HUES6 (cell line): Measurements from ENCODE around the gene ADAM15.

Experiments used
- H3K27ac ChIP-seq: 2 replicates; pipeline ENCODE4 v1.7.0; 2013; ENCODE audit warnings: low read depth, mild to moderate bottlenecking, low read length, inconsistent platforms
- H3K27me3 ChIP-seq: 2 replicates; pipeline ENCODE4 v1.6.1; 2013; ENCODE audit warnings: low read length; ENCODE audit not compliant: control insufficient read depth, insufficient read depth
- H3K36me3 ChIP-seq: 2 replicates; pipeline ENCODE4 v1.6.1; 2013; ENCODE audit warnings: low read length; ENCODE audit not compliant: control insufficient read depth, insufficient read depth
- H3K4me1 ChIP-seq: 2 replicates; pipeline ENCODE4 v1.6.1; 2013; ENCODE audit warnings: low read length; ENCODE audit not compliant: control insufficient read depth, insufficient read depth
- H3K4me3 ChIP-seq: 2 replicates; pipeline ENCODE4 v1.5.1; 2013; ENCODE audit warnings: low read depth, low read length
- H3K9ac ChIP-seq: one replicate; pipeline ENCODE4 v1.6.1; 2013; ENCODE audit warnings: mild to moderate bottlenecking, low read length
- H3K9me3 ChIP-seq: 2 replicates; pipeline ENCODE4 v1.6.1; 2013; ENCODE audit warnings: low read depth, low read length; ENCODE audit not compliant: control insufficient read depth, insufficient read depth

Gene ADAM15

DNA sequence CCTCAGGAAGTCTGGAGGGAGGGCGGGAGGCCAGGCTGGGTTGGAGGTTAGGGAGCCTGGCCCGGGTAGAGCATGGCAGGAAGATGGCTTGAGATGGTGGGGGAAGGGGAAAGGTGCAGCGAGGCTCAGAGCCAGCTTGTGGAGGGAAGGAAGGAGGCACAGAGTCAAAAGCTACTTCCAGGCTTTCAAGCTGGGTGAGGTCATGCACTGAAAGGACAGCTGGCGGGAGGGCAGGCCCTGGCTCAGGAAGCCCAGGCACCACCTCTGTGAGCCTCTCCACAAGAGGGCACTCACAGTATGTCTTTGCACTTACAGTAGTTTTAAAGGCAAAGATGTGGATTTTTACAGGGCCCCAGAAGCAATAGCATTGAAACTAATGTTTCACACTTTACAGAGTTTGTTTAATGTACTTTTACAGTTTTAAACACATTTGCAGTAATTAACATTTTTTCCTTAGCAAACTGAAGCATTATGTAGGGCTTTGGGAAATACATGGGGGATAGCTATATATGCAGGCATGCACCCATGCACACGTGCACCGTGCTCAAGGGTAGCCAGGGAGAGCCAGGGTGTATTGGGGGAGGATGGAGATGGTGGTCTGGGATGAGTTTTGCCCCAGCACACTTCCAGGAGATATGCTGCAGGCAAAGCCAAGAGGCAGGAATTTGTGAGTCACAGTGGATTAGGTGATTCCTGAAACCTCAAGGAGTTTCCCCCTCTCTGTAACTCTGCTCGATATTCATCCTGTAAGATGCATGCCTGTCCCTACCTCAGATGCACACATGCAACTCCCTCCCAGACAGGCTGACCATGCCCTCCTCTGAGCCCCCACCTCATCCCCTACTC is 6.1 kb upstream of the ADAM15 start:
- Histone ChIP-seq H3K9me3 (no peaks in the 10 kb centered on the region), H3K27me3 (no peaks in the 10 kb centered on the region), H3K27ac (no peak overlapping the region), H3K36me3 (no peaks in the 10 kb centered on the region), H3K4me1 (peaks cover 24% of the 10 kb centered on the region), H3K4me3 (no peak overlapping the region), H3K9ac (no peak overlapping the region)

DNA sequence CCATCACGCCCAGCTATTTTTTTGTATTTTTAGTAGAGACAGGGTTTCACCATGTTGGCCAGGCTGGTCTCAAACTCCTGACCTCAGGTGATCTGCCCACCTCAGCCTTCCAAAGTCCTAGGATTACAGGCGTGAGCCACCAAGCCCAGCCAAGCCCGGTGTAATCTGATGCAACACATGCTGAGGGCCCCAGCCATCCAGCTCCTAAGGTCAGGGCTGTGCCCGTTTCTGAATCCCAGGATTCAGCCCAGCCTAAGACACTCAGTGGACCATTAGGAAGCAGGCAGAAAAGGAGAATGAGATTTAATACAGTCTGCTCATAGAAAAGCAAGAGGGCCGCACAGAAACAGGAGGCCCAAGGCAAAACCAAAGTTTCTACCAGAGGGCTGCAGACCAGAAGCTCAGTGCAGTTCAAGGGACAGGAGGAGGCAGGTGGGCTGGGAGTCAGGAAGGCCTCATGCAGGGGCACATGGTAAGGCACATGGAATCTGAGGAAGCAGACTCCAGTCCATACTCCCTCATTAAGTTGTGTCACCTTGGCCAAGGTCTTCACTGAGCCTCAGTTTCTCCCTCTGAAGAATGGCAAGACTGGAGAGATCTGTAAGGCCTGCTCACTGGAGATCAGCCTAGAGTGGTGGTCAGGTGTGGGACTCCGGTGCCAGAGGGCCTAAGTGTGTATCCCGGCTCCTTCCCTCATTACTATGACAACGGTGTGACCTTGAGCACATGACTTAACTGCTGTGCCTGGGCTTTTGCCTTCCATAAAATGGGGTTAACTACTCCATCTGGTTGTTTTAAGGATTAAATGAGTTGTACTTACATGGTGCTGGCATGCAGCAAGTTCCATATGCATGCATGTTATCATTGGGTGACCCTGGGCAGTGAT is 2.4 kb upstream of the ADAM15 start:
- Histone ChIP-seq H3K4me1 (peaks cover 37% of the 10 kb centered on the region), H3K9ac (no peak overlapping the region), H3K4me3 (no peak overlapping the region), H3K9me3 (no peaks in the 10 kb centered on the region), H3K27ac (no peak overlapping the region), H3K36me3 (no peaks in the 10 kb centered on the region), H3K27me3 (peaks cover 20% of the 10 kb centered on the region)

DNA sequence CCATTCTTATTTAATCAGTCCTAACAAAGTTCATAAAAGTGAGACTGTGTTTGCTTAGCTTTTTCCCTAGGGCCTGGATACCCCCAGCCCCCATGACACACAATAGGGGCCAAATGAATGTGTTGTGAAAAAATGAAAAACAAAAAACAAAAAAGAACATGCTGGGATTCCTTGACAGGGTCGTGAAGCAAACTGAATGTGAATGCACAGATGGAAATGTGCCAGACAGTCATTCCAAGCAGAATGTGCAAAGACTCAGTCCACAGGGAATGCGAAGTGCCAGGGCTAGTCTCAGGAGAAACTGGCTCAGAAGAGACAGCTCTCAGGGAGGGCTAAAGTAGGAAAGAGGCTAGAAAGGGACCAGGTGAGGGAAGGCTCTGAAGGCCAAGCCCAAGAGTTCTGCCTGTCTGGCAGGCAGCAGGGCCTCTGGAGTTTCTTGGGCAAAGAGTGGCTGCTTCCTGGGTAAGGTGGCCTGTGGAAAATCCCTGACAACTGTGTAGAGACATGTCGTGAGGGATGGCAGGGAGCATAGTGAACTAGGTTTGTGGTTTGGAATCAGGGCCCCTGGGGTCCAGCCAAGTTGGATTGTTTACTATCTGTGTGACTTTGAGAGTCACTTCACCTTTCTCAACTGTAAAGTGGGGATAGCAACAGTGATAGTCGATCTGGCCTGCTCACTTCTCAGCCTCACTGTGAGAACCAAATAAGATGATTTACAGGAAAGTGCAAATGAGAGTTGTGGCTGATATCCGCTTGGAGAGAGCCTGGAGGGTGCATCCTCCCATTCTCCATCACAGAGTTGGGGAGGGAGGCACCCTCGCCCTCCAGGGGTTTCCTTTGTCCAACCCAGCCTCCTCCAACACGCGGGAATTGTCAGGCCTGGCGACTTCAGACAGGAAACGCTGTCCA is 1.2 kb upstream of the ADAM15 start:
- peaks cover 20% of the 10 kb centered on the region for H3K27me3 ChIP-seq
- no peak overlapping the region for H3K27ac ChIP-seq
- H3K36me3 ChIP-seq: no peaks in the 10 kb centered on the region
- H3K9ac ChIP-seq: peak overlapping the region; percentile 66
- H3K4me3 ChIP-seq: peak overlapping the region; percentile 88
- no peaks in the 10 kb centered on the region for H3K9me3 ChIP-seq
- H3K4me1 ChIP-seq: peaks cover 32% of the 10 kb centered on the region

DNA sequence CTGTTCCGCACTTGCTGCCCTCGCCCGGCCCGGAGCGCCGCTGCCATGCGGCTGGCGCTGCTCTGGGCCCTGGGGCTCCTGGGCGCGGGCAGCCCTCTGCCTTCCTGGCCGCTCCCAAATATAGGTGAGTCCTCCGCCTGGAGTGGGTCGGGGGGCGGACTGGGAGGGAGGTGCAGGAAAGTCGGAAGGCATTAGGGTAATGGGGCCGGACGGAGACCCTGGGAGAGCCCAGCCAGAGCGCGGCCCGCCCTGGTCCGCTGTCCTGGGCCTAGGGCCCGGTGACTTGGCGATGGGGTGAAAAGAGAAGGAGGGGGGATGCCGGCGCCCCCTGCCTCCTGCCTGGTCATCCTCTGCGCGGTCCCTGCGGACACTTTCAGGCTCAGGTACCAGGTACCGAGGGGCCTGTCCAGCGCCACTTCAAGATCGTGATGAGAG is 243 bp downstream of the ADAM15 start:
- H3K4me3 ChIP-seq: peak overlapping the region; percentile 88
- H3K9ac ChIP-seq: peak overlapping the region; percentile 29
- no peaks in the 10 kb centered on the region for H3K9me3 ChIP-seq
- peaks cover 3% of the 10 kb centered on the region; the same call in 1 of the 2 replicates for H3K36me3 ChIP-seq
- H3K27ac ChIP-seq: no peak overlapping the region
- H3K4me1 ChIP-seq: peaks cover 28% of the 10 kb centered on the region
- H3K27me3 ChIP-seq: peaks cover 20% of the 10 kb centered on the region

DNA sequence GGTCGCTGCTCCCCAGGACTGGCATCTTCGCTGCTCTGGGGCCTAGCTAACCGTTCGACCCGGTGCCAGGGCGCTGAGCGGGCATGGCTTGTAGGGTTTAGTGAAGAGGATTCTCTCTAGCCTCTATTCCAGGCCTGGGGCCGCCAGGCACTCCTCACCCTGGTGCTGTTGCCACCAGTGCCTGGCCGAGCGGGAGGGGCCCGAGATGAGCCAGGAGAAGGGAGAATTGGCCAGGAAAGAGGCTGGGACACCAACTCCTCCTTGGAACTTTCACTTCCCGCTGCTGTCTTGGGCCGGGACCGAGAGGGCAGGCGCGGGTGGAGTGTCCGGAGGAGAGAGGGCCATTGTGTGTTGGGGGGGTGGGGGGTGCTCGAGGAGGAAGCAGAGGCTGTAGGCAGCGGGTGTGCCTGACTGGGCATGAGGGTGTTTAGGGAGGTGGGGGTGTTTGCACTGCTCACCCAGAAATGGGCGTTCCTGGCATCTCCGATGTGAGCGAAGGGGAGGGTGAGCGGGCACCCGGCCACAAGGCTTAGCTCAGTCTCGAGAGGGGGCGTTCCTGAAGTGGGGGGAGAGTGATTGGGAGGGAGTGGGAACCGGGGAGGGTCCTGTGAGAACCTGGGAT is 772 bp downstream of the ADAM15 start:
- Histone ChIP-seq H3K4me1 (peaks cover 28% of the 10 kb centered on the region), H3K4me3 (peak overlapping the region; percentile 88), H3K36me3 (peaks cover 3% of the 10 kb centered on the region; the same call in 1 of the 2 replicates), H3K27me3 (peaks cover 20% of the 10 kb centered on the region), H3K9me3 (no peaks in the 10 kb centered on the region), H3K27ac (no peak overlapping the region), H3K9ac (peak overlapping the region; percentile 30)

GRCh38 chr1:155052439-155053395 is 1.6 kb downstream of the ADAM15 start:
- Histone ChIP-seq H3K27ac (no peak overlapping the region), H3K9me3 (no peaks in the 10 kb centered on the region), H3K9ac (peak overlapping the region; percentile 30), H3K27me3 (peaks cover 20% of the 10 kb centered on the region), H3K4me1 (peaks cover 26% of the 10 kb centered on the region), H3K4me3 (peak overlapping the region; percentile 88), H3K36me3 (peaks cover 6% of the 10 kb centered on the region; the same call in 1 of the 2 replicates)

- Histone ChIP-seq H3K4me1 (peaks cover 20% of the 10 kb centered on the region), H3K4me3 (no peak overlapping the region), H3K27me3 (peaks cover 20% of the 10 kb centered on the region), H3K9ac (no peak overlapping the region), H3K36me3 (peaks cover 13% of the 10 kb centered on the region), H3K27ac (no peak overlapping the region), H3K9me3 (no peaks in the 10 kb centered on the region)
These were observed 2.5 kb downstream of the ADAM15 start for GRCh38 chr1:155053531-155054105.

GRCh38 chr1:155057104-155057503 is 6.0 kb downstream of the ADAM15 start:
- Histone ChIP-seq H3K36me3 (peaks cover 13% of the 10 kb centered on the region), H3K4me3 (no peak overlapping the region), H3K9me3 (no peaks in the 10 kb centered on the region), H3K4me1 (peaks cover 11% of the 10 kb centered on the region), H3K27ac (no peak overlapping the region), H3K9ac (no peak overlapping the region), H3K27me3 (peaks cover 11% of the 10 kb centered on the region)

DNA sequence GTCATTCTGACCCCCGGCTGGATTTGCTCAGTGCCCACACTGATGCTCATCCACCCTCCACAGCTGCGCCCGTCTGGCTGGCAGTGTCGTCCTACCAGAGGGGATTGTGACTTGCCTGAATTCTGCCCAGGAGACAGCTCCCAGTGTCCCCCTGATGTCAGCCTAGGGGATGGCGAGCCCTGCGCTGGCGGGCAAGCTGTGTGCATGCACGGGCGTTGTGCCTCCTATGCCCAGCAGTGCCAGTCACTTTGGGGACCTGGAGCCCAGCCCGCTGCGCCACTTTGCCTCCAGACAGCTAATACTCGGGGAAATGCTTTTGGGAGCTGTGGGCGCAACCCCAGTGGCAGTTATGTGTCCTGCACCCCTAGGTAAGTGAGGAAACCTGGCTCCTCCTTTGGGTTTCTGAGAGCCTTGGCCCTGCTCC is 6.7 kb downstream of the ADAM15 start:
- peaks cover 4% of the 10 kb centered on the region for H3K27me3 ChIP-seq
- H3K4me3 ChIP-seq: no peak overlapping the region
- H3K4me1 ChIP-seq: peaks cover 6% of the 10 kb centered on the region
- peaks cover 13% of the 10 kb centered on the region for H3K36me3 ChIP-seq
- H3K9ac ChIP-seq: no peak overlapping the region
- no peak overlapping the region for H3K27ac ChIP-seq
- no peaks in the 10 kb centered on the region for H3K9me3 ChIP-seq
